Activated CD8-positive, alpha-beta memory T cell treated with anti-CD3 and anti-CD28 coated beads for 1 hour (primary cell): ENCODE results near the gene COL26A1.
"Not testable (repeated sequence)": the region's sequence is repeated elsewhere in the genome, so short reads cannot be mapped to it uniquely, and the experiment has no call there.

ENCODE experiments used
- DNase-seq, 2 donors: peaks; one replicate each; pipeline ENCODE4 v3.0.0-alpha.2; 2020; ENCODE audit warnings: low read depth in 1 of 2; ENCODE audit errors: extremely low read depth in 1 of 2

Gene COL26A1

DNA sequence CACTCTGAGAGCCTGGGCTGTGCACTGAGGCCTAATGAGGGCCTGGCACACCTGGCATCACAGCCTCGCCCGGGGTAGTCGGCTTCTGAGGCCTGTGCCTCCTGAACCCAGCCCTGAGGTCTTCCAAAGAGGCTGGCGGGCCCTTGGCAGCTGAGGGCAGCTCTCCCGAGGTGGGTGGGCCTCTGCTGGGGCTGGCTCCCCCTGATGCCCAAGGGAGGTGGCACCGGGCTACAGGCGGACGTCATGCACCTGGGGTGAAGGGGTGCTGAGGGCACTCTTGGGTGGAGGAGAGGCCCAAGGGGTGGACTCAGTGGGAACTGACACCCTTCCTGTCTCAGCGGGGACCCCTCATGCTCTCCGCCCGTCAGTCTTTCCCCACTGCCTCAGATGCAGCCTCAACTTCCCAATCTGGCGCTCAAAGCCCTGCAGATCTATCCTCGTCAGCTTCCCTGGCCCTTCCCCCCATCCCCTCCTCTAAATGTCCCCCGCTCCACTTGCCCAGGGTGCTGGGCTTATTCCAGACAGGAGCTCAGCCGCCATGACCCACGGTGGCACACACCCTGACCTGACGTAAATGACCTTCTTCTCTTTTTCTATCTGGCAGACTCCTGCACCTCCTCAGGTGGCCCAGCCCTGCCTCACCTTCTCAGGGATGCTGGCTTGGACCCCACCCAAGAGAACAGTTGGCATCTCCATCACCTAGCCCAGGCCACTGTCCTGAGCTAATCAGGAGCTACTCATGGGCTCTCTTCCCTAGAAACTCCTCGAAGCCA, 228.2 kb downstream of the COL26A1 start:
- DNase-seq = no peak

DNA sequence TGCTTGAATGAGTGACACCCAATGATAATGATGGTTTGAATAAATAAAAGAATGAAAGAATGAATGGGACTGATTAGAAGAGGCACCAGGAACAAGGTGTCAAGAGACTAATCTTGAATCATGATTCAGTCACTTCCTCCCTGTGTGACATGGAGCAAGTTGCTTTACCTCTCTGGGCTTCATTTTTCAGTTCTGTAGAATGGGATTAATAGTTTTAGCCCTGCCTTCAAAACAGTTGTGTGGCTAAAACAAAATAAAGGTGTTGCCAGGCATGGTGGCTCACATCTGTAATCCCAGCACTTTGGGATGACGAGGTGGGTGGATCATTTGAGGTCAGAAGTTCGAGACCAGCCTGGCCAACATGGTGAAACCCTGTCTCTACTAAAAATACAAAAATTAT, 228.8 kb downstream of the COL26A1 start:
- DNase-seq = no peak

DNA sequence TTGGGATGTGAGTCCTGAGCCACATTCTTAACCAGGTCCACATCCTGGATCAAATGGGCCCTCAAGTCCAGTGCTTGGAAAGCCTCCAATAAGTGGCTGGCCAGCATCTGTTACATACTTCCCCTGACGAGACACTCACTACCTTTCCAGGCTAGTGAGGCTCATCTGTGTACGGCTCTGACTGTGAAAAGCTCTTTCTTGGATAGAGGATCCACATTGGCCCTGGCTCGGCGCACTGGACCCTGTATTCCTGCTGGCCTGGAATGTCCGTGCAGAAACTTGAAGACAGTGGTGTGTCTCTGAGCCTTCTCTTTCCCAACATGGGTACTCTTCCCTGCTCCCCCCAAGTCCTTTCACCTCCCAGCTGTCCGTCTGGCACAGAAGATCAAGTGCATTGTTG, 230.9 kb downstream of the COL26A1 start:
- no peak for DNase-seq

DNA sequence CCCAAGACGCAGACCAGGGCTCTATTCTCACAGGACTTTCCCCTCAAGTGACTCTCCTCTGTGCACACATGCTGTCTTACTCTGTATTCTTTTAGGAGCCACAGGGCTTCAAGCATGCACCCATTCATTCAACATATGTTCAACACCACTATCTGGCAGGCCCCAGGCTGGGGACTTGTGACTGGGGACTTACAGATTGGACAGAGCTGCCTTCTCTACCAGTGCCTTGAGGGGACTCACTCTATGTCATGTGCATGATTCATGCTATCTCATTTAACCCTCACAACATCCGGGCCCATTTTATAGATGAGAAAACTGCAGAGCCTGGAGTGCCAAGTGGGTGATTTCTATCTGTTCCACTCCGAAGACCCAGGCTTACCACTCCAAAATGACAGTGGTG, 232.1 kb downstream of the COL26A1 start:
- DNase-seq = no peak

DNA sequence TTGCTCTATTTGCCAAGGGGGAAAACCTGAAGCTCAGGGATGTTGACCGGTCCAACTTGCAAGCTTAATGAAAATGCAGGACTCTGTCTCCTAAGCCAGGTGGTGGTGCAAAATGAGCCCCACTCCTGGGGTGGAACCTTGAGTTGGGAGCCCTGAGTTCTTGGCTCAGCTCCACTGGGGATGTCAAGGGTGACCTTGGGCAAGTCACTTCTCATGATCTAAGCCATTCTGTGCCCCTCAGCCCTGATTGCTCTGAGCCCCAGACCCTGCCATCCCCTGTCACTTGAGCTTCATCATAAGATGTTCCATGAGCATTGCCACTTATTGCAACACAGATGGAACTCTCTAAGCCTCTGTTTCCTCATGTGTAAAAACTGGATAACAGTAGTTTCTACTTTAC, 232.6 kb downstream of the COL26A1 start:
- no peak for DNase-seq

DNA sequence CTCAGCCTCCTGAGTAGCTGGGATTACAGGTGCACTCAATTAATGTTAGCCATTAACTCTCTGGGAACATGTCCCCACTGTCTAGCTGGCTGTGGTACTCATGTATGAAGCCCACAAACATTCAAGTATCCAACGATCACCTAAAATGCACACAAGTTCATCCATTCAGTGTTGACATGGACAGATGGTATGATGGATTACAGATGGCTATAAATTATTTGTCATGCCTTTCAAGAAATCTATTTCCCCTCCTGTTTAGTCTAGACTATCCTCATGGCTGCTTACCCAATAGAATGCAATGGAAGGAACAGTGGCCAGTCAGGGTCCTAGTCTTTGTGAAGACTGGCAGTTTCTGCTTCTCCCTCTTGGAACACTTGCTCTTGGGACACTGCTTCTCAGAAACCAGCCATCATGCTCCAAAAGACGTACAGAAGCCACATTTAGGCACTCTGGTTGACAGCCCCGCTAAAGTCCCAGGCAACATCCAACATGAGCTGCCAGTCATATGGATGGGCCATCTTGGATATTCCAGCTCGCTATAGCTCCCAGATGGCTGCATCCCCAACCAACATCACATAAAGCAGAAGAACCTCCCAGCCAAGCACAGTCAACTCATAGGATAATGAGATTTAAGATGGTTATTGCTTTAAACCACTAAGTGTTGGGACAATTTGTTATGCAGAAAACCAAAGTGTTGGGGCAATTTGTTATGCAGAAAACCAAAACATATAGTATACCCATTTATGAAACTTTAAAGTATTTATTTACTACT, 233.3 kb downstream of the COL26A1 start:
- no peak for DNase-seq

DNA sequence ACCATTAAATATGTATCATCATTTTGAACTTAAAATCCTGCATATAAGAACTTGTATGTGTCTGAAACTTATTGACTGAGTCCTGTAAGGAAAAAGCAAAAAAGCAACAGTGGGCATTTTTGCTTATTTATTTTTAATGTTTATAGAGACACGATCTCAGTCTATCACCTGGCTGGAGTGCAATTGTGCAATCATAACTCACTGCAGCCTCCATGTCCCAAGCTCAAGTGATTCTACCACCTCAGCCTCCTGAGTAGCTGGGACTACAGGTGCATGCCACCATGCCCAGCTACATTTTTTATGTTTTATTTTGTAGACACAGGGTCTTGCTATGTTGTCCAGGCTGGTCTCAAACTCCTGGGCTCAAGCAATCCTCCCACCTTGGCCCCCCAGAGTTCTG, 234.2 kb downstream of the COL26A1 start:
- DNase-seq = no peak

DNA sequence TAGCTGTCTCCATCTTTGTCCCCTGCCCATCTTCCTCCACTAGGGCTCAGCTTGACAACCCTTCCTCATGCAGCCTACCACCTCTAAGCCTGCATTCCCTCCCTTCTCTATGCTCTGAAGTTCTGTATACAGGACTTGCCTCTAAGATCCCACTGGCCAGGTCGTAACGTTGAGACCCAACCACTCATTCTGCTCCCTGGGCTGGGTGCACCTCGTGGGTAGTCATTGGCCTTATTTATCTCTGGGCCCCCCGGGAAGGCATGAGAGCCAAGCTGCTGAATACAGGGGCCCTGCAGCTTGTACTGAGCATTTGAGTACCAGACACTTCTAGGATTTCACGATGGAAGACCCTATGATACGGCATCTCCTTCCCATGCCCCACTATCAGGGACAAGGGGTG, 235.3 kb downstream of the COL26A1 start:
- no peak for DNase-seq

DNA sequence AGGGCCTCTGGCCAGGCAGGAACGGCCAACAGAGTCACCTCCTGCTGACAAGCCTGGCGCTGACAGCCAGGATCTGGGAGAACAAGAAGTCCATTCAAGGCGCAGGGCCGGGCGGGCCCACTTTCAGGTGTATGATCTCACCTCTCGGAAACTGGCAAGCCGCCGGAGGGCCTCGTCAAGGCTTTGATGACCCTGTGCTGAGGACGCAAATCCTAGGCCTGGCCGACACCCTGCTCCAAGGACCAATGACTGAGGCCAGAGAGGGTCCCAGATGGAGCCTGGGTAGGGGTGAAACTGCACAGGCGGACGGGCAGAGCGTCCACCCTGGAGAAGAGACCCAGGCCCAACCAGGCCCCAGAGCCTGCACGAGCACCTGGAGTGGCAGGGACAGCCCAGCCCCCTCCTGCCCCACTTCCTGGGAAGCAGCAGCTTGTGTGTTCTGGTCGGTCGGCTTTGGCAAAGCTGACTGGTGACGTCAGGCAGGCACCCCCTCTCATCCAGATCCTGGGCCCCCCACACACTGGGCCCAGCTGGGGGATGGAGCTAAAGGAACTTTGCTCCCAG, 235.8 kb downstream of the COL26A1 start:
- no peak for DNase-seq

DNA sequence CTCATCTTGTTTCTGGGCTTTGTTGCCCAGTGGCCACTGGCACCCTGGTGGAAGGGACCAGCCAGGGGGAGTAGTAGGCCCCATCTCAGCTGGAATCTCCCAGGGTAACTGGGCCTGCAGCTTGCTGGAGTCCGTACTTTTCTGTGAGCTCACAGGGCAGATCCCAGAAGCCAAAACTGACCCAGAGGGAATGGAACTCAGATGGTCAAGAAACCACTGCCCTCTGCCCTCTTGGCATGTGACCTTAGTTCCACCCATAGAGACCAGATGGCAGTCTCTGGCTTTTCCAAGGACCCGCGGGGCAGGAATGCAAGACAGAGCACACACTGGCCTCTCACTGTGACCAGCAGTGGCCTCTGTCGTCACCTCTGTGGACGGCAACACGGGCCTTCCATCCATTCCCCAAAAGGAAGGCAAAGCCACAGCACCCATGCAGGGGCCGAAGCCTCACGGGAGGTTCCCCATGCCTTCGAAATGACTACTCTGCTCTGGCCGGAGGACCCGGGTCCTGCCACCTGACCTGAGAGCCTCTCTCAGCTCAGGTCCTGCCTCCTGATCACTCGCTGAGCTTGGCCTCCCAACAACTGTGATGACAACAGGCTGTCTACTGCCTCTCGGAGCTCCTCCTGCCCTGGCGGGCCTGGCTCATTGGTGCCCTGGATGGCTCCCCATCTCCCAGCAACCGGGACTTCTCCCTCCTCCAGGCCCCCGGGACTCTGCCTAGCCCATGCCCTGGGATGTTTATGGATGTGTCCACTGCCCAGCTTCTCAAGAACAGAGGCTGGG, 236.5 kb downstream of the COL26A1 start:
- no peak for DNase-seq

DNA sequence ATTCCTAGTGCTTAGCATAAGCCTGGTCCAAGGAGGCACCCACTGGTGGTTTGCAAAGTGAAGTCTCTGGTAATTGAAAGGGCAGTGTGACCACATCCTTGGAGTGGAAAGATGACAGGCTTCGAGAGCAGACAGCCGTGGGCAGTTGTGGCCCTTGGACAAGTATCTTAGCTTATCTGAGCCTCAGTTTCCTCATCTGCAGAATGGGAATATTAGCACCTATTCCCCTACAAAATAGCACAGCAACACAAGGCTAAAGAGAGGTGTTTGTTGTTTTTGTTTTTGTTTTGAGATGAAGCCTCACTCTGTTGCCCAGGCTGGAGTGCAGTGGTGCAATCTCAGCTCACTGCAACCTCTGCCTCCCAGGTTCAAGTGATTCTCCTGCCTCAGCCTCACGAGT, 237.1 kb downstream of the COL26A1 start:
- DNase-seq = no peak

DNA sequence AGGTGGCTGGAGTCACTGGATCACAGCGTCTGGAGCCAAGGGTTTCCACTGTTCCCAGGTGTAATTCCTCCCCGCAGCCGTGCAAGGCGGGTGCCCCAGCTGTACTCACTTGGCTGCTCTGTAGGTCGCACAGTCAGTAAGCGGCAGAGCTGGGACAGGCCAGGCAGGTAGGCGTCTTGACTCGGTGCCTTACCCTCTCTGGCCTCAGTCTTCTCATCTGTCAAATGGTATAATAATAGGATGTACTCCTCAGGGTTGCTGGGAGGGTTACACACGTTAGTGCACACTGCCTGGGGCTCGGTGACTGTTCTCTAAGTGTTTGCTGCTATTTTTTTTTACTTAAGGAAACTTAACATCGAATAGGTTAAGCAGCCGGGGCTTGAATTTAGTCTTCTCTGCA, 239.4 kb downstream of the COL26A1 start:
- DNase-seq = no peak

DNA sequence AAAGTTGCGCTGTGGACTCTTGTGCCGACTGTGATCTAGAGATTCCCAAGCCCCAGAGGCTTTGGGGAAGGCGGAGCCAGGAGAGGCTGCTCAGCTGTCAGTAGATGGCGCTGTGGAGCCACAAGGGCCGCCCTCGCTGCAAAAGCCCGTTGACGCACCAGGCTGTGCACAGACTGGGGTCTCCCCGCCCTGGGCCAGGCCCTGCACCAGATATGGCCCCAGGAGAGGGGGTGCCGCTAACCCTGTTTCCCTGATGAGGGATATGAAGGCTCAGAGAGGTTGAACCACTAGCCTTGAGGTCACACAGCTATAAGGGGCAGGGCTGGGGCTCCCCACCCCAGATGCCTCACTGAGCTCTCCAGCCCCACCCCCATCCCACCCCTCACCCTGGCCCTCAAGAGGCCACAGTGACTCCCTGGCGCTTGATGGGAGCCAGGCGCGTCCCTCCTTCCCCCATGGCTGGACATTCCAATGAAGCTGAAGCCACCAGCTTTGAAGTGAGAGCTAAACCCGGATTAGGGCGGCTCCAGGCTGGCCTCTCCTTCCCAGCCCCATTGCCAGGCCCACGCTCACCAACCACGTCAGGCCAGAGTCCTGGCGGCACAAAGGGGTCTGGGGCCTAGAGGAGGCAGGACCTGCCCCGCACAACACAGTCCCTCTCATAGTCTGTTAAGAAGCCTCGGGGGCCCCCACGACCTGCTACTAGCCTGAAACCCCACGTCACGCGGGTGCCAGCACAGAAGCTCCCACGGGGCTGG, 240.0 kb downstream of the COL26A1 start:
- DNase-seq = peak; percentile 27 to 53

DNA sequence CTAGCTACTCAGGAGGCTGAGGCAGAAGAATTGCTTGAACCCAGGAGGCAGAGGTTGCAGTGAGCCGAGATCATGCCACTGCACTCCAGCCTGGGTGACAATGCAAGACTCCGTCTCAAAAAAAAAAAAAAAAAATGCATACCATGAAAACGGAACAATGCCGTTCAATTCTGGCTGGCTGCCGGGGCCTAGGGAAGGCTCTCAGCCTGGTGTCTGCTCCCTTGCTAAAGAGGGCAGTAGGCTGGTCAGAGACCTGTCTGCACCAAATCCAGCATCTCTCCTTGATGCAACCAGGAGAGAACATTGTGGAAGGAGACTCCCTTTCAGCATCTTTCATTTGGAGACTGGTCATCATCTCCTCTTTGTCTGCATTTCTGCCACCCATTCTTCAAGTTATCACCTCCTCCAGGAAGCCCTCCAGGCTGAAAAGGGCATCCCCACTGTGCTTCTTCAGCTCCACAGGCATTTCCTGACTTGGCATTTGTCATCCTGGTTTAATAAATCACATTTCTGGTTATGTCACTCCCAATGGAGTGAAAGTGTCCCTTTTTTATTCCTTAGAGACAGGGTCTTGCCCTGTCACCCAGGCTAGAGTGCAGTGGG, 241.8 kb downstream of the COL26A1 start:
- DNase-seq = no peak

DNA sequence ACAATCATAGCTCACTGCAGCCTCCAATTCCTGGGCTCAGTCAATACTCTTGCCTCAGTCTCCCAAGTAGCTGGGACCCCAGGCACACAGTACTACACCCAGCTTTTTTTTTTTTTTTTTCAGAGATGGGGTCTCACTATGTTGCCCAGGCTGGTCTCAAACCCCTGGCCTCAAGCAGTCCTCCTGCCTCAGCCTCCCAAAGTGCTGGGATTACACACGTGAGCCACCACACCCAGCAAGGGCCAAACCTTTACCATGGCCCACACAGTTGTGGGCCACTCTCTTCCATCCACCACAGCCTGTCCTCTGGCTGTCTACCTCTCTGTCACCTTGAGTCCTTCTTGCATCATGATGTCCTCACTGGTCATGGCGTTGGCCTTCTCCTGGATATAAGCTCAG, 242.3 kb downstream of the COL26A1 start:
- DNase-seq = not testable (repeated sequence)

DNA sequence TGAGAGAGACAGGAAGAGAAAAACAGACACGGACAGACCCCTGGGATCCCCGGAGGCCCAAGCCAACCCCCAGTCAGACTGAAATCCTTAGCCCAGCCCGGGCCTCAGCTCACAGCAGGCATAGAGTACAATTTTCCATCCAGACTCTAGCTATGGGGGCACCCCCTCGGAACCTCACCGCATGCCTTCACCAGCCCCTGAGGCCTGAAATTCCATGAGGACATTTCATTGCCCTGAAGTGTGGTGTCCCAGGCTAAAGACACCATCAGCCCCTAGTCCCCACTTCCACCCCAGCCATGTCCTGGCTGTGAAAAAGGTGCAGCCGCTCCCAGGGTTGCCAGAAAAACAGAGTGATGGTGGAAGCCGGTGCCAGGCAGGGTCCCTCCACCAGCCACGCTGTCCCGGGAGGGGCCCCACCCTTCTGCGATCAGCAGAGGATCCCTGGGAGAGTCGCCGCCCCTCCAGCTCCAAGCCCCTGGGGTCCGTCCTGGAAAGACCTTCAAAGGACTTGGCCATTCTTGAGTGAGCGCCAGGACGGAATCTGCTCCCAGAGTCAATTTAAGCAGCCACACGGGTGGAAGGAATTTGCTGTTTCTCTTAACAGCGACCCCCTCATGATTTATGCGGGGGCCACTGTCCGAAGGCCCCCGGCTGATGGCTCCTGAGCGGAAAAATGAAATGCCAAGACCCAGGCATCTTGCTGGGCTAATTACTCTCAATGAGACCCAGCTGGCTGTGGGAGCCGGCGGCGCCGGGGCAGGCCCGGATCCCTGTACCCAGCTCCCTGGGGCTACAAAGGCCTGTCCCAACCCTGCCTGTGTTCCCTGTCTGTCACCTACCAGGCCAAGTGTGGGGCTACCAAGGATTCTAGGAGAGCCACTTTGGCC, 243.2 kb downstream of the COL26A1 start:
- DNase-seq = no peak

DNA sequence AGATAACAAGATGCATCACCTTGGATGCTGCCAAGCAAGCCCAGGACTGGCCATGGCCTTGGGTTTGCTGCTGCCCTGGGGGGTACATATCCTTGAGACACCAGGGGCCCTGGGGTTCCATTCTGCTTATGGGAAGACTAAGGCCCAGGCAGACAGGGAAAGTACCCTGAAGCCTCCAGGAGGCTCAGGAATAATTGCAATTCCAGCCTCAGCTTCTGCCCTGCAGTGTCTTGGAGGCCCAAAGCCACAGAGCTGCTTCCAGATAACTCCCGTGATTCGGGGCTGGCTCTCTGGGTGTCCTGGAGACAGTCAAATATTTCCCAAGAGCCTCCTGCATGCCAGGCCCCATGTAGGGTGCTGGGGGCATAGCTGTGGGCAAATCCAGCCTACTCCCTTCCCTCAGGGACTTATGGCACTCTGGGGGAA, 243.8 kb downstream of the COL26A1 start:
- DNase-seq = no peak
